ENCODE measurements around the gene DHRS3. TPM values are rescaled to one million over a fixed set of nuclear protein-coding genes. Genes with fewer than 3 reads are reported as not detected.

The DHRS3 gene
- total RNA-seq, 1 experiment from 2014 or later, result 54.5 TPM

DNA sequence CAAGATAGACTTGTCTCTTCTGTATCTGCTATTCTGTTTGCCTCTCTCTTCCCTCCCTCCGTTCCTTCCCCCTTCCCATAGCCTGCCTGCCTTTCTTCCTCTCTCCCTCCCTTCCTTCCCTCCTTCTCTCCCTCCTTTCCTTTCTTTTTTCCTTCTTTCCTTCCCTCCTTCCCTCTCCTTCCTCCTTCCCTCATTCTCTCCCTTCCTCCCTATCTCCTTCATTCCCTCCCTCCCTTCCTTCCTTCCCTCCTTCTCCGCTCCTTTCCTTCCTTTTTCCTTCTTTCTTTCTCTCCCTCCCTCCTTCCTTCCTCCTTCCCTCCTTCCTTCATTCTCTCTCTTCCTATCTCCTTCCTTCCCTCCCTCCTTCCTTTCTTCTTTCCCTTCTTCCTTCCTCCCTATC, 26.8 kb upstream of the DHRS3 start:
- Histone ChIP-seq H2BK5ac (ENCODE audit: insufficient read length, low read length) (no peak overlapping the region), H3T11ph (ENCODE audit: low read length) (no peak overlapping the region), H2BK120ac (ENCODE audit: low read depth, low read length, poor library complexity, severe bottlenecking) (no peak overlapping the region), H3K4ac (ENCODE audit: low read depth, low read length) (no peak overlapping the region), H3K4me1 (ENCODE audit: insufficient read depth, low read length) (no peaks in the 10 kb centered on the region), H2BK15ac (ENCODE audit: low read depth, low read length) (no peak overlapping the region), H2AFZ (ENCODE audit: low read length) (no peak overlapping the region), H3K9ac (ENCODE audit: extremely low read depth, insufficient read length, low read length) (no peak overlapping the region), H4K5ac (ENCODE audit: insufficient read length, low read depth, low read length) (no peak overlapping the region), H2BK12ac (ENCODE audit: insufficient read length, low read depth, low read length) (no peak overlapping the region), H3K79me1 (ENCODE audit: insufficient read depth, low read depth, low read length, poor library complexity, severe bottlenecking) (no peaks in the 10 kb centered on the region), H3K18ac (ENCODE audit: insufficient read length, low read depth, low read length) (no peak overlapping the region), H2AK5ac (ENCODE audit: insufficient read length, low read length) (no peak overlapping the region), H3K23me2 (ENCODE audit: insufficient read length, low read depth, low read length, poor library complexity, severe bottlenecking) (no peaks in the 10 kb centered on the region), H3K27ac (ENCODE audit: insufficient read length, low read depth, low read length) (no peak overlapping the region), H4K91ac (ENCODE audit: insufficient read length, low read depth, low read length) (no peak overlapping the region), H3K23ac (ENCODE audit: insufficient read length, low read depth, low read length) (no peak overlapping the region), H2BK20ac (ENCODE audit: low read depth, low read length, poor library complexity, severe bottlenecking) (no peak overlapping the region), H4K20me1 (ENCODE audit: control insufficient read depth, insufficient read depth, insufficient read length) (no peaks in the 10 kb centered on the region), H3K14ac (ENCODE audit: insufficient read depth, low read length) (no peak overlapping the region), H3K27me3 (ENCODE audit: insufficient read depth, low read length) (no peaks in the 10 kb centered on the region), H3K56ac (ENCODE audit: insufficient read length, low read depth, low read length) (no peak overlapping the region), H4K8ac (replicated peaks; ENCODE audit: insufficient read length, low read depth, low read length) (no peak overlapping the region), H3K79me2 (ENCODE audit: insufficient read depth, low read length) (no peaks in the 10 kb centered on the region), H3K4me2 (ENCODE audit: insufficient read depth, insufficient read length, low read length) (no peak overlapping the region), H3K9me3 (ENCODE audit: control insufficient read depth, low read depth, low read length) (peaks cover 8% of the 10 kb centered on the region)
- TF ChIP-seq CTCF (conservative IDR thresholded peaks at IDR 0.05), result no peak
- Mint-ChIP-seq H3K27ac (no peak overlapping the region), H3K4me1 (peaks cover 9 to 10% of the 10 kb centered on the region in 2 experiments), H3K27me3 (ENCODE audit: low read depth) (peaks cover 24% of the 10 kb centered on the region), H3K9me3 (peaks cover 31% of the 10 kb centered on the region in 2 experiments), H3K4me3 (no peak overlapping the region), H3K36me3 (ENCODE audit: insufficient read depth in 1 of 3, low read depth in 3 of 3) (peaks cover 15 to 31% (median 20%) of the 10 kb centered on the region in 3 experiments)
- no peak for DNase-seq
- WGBS (ENCODE audit: extremely low coverage, insufficient read length, low lambda C conversion rate), result 100% methylated on average over 1 of the region's 2 CpGs

Data from H9 (cell line).